NCI-H345 treated with DMSO at 0.1 percent for 48 hours (cell line): ENCODE measurements around the gene NOL8.

ENCODE experiments used
- DNase-seq: peaks from one replicate; lab custom pipeline; 2025; ENCODE audit not compliant: unreplicated experiment; lab: John Stamatoyannopoulos, UW

Gene NOL8

DNA sequence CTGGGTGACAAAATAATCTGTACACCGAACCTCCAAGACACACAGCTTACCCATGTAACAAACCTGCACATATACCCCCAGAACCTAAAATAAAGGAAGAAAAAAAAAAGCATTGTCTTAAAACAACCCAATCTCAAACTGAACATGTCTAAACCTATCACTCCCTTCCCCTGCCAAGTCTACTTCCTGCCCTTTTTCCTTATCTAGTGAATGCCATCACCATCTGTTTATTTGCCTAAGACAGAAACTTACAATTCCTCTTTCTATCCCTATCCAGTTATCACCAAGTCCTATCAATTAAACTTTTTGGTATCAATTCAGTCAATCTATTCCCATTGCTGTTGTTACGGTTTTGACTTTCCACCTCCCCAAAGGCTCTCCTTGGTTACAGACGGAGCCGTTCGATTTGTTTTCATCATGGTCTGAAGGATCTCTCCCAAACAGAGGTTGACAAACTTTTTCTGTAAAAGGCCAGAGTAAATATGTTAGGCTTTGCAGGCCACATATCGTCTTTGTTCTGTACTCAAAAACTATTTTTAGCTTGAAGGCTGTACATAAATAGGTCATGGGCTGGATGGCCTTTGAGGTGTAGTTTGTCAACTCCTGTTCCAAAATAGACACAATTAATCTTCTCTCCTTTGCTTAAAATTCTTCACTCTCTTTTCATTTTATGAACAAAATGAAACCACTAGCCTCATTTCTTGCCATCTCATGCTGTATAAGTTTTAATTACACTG, 12.1 kb downstream of the NOL8 start:
- DNase-seq: no peak

DNA sequence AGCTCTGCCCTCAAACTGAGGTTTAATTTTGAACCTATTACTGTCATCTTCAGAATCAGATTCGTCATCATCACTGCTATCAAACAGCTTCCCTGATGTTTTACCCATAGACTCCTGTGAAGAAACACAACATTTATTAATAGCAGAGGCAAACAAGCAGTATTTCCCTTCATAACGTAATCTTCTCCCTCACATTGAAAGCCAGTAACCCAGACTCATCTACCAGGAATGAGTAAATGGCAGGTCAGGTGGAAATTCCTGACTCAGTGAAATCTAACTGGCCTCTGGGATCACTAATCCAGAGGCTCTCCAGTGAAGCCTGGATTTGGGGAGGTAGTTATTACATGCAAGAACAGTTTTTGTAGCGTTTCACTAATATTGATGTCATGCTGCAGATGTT, 14.6 kb downstream of the NOL8 start:
- no peak for DNase-seq

DNA sequence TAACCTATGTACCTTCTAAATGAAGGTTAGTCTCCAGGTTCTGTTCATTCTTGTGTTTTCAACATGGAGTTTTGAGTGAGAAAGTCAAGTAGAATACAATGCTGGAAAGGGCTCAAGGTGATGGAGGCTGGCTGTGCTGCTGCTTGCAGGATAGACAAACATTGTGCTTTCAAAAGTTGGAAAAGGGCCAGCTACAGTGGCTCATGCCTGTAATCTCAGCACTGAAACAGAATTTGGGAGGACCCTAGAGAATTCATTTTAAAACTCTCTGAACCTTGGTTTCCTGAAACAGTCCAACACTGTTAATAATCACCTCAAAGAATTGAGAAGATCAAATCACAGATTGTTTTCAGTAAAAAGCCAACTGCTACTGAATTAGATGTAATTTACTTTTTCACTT, 16.3 kb downstream of the NOL8 start:
- DNase-seq: no peak

DNA sequence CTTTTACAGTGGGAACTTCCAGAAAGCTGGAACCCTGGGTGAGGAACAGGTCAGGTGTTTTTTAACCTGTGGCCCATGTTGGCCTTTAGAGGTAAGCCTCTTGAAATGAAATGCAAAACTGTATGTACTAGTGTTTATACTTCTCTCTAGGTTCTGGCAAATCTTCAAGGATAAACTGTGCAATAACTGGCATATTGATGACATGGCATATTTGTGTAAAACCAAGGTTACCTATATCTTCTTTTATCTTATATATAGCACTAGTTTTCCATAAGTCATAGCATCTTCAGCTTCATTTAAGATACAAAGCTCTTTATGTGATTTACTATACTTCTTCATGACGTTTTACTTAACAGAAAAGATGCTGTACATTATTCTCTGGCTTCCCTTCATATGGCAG, 24.2 kb downstream of the NOL8 start:
- DNase-seq: no peak

DNA sequence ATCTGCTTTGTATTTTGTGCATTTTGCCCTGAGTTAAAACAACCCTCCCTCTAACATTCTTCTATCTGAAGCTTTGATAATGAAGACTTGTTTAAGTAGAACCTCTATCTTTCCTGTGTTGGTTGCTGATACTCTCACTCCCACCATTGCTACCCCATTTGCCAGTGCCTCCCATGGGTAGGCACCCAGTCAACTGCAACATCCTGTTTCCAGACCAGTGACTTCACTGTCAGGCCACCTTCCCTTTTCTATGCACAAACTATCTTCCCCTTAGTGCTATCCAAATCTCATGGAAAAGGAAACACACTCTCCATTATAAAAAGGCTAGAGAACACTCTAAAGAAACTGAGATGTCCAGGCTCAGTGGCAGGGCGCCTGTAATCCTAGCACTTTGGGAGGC, 26.0 kb downstream of the NOL8 start:
- DNase-seq: no peak

DNA sequence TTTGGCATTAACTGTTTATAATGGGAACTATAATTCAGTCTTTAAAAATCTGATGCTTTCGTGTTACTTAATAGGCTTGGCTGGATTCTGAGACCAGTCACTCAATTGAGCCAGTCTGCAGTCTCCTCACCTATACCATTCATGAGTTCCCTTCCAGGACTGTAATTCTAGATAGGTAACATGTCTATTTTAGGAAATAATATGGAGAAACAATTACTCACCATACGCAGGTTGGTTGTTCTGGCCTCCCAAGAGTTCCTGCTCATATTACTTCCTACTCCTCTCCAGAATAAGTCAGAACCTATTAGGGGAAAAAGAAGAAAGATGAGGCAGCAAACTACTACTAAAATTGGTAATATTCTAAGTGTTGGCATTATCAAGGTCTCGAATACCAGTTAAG, 27.1 kb downstream of the NOL8 start:
- no peak for DNase-seq

DNA sequence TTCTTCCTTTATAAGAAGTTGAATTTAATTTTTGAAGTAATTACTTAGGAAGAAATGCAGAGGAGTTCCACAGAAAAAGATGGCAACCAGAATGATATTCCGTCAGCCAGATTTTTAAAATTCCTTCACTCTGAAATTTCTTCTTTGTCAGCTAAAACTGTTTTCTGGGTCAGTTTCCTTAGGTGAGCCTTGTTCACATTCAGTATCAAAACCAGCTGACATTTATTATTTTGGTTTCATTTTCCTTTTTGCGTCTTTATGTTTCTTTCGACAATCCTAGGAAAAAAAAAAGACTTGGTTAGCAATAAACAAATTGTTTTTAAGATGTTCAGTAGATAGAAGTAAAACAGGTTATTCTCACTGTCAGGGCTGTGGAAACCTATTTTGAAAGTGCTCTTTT, 27.5 kb downstream of the NOL8 start:
- DNase-seq: no peak

DNA sequence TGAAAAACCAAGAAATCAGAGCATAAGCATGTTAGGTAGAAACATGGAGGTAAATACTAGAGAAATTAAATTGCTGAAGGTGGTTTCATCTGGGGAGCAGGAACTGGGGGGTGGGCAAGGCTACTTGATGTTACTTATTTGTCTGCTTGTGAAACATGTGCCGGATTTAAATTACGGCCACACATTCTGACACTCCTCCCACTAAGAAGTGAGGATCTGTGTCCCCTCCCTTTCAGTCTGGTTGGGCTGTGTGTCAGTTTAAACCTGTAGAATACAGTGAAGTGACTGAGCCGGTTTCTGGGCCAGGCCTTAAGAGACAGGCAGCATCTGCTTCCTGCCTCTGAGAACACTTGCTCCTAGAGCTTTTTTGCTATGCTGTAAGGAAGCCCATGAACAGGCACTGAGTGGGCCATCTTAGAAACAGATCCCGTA, 29.3 kb downstream of the NOL8 start:
- DNase-seq: no peak

DNA sequence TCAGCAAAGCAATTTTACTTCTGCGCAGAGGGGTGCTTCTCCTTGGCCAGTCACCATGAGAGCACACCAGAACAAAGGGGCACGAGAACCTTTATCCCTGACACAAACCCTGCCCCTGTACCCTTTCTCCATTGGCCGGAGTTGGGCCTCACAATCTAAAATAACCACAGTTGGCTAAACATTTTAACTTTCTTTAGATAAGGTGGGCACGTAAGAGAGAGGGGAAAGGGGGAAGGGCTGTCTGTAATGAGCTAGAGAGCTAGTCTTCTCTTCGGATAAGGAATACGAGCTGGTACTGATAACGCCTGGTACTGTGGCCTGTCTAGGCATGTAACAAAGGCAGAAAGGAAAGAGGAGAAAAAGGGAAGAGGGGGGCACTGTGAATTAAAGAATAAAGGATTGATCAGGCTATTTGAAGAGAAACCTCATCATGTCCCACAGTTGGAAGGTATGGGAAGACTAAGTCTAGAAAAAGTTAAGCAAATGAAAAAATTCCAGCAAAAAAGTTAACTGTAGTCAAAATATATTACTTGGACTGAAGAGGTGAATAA, 29.8 kb downstream of the NOL8 start:
- no peak for DNase-seq

DNA sequence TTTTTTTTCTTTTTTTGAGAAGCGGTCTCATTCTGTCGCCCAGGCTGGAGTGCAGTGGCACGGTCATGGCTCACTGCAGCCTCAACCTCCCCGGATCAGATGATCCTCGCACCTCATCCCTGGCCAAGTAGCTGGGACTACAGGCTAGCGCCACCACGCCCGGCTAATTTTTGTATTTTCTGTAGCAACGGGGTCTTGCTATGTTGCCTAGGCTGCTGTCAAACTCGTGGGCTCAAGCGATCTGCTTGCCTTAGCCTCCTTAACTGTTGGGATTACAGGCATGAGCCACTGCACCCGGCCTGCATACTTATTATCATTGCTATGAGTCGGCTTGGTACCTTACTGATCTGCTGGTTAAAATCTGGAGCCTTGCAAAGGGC, 30.9 kb downstream of the NOL8 start:
- DNase-seq: no peak

DNA sequence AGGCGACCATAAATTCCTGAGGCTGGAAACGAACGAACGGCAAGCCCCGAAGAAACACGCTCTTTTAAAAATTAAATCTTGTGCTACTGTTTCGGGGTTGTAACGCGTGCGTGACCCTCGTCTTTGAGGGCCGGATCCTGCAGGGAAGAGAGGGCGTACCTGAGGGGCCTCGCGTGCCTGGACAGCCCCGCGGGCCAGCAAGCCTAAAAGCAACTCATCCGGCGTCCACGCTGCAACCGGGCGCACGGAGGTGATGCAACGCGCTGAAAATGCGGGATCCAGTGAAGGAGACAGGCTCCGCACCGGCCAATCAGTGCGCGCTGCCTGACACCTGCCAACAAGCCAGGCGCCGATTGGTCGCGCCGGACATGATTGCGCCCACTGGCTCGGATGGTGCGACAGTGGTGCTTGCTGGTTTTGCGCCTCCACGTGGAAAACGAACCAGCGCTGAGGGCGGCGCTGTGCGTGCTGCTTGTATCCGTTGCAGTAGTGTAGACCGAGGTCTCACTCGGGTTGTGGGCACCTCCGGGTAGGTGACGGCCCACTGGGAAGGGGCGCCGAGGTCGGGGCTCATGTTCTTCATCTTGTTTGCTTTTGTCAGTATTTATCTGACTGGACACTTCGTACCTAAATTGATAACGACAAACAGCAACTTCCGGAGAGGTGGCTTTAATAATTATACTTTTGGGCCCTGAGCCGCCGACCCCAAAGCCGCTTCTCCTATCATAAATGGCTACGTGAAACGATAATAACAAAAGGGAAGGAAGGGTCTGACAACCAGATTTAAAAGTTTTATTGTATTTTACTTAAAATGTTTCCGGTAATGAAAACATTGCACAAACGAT, 31.5 kb downstream of the NOL8 start, which contains the start of gene IARS1:
TSS of gene IARS1 (minus strand) at position 246 of the 845 bp plus-strand sequence. CDS start 4,278 bp downstream, outside the sequence.
- peak; percentile 72 for DNase-seq

DNA sequence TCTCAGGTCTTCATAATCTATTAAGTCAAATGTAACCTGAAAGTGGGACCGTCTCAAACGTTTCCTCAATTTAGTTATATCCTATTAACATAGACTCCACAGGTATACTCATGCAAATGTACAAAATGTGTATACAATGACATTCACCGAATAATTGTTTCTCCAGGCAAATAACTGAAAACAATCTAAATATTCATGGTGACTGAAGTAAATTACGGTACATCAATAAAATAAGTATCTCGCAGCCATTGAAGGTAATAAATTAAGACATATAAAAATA, 32.1 kb downstream of the NOL8 start:
- DNase-seq: no peak

DNA sequence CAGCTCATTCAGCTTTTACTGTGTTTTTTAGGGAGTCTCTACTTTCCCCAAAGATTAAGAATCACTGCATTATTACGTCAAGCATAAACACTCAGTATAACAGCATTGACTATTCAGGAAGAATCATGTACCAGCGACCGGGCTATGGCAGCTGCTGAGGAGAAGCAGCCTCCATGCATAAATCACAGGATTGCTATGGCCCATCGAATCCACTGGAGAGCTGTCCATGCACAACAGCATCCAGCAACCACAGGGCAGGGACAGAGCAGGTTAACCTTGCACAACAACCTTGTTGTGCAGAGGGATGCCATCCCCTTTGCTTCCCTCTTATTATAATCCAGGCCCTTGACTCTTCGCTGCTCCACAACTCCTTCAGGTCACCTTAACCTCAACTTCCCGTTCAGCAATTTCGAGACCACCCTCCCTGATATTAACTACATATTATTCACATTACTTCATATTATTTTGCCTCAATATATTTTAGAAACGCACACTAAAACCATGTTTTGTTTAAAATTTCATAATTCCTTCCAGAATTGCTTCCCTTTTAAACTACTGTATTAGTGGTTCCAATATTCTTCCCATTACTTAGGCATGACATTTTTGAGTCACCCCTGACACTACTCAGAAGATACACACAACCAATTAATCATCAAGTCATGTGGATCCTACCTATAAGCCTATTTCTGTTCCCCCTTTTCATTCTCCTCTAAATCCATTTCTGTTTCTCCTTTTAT, 32.6 kb downstream of the NOL8 start:
- no peak for DNase-seq

DNA sequence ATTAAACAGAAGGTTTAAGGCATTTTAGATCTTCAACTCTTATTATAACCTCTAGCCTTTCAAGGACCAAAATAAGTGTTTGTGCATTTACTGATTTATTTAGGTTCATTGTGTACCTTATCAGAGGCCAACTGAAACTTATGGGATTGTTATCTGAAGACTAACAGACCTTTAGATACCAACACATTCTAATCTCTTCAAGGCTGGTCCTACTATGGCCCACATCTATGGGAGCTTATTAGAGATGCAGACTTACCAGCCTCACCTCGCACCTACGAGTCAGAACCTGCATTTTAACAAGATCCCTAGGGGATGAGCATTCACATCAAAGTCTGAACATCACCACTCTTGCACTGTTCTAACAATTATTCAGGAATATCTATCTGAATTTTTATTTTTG, 33.6 kb downstream of the NOL8 start:
- no peak for DNase-seq

DNA sequence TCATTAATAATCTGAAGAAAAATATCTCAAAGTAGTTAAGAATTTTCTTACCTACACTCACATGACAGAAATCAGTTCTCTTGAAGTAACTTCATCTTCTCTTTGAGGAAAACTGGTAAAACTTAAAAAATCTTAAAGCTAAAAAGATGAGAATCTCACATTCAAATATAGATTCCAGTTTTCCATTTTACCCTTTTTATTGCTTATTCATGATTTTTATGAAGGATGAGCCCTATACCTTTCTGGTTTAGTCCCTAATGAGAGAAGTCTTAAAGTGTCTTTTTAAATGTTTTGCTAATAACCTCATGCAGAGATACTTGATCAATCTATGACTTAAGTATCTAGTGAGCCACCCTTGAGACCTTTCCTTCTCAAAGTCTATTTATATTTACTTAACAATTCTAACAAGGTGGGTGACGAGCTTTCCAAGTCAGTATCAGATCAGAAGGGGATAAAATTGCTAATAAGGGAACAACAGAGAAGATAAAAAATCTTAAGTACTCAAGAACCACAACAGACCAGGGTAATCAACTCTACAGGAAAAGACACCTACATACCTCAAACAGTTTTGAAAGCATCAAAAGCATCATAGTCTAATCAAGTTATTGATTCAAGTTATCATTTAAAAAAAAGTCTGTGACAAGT, 34.2 kb downstream of the NOL8 start:
- no peak for DNase-seq

DNA sequence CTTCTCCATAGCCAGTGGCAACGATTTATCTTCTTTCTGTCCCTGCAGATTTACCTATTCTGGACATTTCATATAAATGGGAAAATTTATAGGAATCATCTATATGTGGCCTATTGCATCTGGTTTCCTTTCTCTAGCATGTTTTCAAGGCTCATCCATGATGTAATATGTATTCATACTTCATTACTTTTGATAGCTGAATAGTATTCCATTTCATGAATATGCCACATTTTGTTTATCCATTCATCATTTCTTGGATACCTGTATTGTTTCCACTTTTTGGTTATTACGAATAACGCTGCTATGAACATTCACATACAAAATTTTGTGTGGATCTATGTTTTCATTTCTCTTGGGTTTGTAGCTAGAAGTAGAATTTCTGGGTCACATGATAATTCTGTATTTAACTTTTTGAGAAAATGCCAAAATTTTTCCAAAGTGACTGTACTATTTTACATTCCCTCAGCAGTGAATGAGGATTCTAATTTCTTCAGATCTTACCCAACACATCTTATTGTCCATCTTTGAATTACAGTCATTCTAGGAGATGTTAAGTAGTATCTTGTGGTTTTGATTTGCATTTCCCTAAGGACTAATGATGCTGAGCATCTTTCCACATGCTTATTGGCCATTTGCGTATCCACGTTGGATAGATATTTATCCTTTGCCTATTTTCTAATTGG, 35.3 kb downstream of the NOL8 start:
- no peak for DNase-seq

DNA sequence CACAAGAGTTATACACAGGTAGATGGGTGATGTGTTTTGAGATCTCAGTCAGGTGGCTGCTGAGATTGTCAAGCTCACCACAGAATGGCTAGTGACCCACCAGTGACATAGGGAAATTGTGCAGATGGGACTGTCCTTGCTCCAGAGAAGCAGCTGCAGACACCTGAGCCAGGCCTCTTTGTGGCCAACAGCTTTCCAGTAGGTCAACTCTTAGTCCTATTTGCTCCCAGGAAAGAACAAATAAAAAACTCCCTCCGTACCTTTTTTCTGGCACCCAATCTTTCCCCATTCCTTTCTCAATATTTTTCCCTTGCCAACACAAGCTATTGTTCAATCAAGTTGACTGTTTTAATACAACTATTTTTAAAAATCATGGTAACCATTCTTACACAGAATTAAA, 45.8 kb downstream of the NOL8 start:
- DNase-seq: no peak

DNA sequence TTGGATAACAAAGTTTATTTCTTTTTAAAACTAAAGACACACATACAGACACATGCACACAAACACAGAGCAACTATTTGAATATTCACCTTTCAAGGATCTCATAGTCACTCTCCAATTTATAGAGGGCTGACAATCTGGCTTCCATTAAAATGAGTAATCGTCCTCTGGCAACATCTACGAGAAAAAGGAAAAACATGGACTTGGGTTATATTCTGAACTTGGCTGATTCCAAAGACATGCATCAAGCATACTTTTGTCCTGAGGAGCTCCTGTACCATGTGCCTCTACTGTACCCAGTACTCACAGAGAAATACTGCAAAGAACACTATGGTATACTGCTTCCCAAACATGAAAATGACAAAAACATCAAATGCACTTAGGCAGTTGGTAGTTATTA, 47.0 kb downstream of the NOL8 start:
- no peak for DNase-seq

DNA sequence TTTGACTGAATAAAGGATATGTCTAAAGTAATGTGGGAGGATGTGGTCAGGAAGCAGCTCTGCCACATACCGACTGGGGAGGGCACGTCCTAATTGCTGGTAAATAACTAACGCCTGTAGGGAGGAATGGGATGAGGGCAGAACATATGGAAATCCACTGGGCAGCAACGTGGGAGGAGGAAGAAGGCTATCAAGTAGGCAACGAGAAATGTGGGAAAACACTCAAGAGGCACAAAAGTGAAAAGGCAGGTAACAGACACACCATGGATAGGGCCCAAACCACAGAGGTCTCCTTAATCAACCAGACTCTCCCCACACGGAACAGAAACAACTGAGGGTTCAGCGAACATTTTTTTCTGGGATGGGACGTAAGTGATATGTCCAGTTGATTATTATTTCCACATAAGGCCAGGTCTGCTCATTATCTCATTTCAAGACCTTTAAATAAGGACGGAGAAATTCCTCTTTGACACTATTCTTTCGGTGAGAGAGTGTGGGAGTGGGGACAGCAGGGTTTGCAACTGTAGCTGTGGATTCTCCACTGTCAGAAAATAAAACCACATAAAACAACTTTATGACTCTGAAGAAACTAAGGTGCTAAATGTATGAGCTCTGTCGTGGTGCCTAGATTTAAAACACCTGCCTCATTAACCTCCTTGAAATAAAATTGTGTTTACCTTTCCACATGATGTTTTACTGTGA, 48.7 kb downstream of the NOL8 start:
- no peak for DNase-seq

DNA sequence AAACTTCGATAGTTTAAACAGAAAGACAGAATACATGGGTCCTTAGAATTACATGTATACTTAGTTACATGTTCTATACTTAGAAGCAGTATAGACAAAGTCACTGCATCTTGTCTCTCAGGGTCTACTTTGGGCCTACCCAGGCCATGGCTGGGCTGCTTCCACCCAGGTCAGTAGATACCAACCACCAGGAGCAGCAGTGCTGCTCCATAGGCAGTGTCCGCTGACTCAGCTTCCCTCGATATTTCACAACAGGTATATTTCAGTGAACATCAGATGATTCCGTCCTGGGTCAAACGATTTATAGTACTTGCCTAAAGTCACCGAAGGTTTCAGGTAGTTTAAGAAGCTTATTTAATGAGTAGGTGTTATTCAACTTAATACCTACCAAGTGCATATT, 49.6 kb downstream of the NOL8 start:
- no peak for DNase-seq
